NOMO-1 treated with DMSO at 0.1 percent for 48 hours (cell line): ENCODE results near the gene MCF2L2.
"Not testable (repeated sequence)": the region's sequence is repeated elsewhere in the genome, so short reads cannot be mapped to it uniquely, and the experiment has no call there.

Experiments
- DNase-seq: peaks from one replicate; lab custom pipeline; 2025; ENCODE audit not compliant: unreplicated experiment; lab: John Stamatoyannopoulos, UW

The MCF2L2 gene

GRCh38 chr3:183182073-183182472 is 246.3 kb downstream of the MCF2L2 start:
- no peak for DNase-seq

GRCh38 chr3:183181606-183182005 is 246.8 kb downstream of the MCF2L2 start:
- DNase-seq = no peak

GRCh38 chr3:183180784-183181295 is 247.6 kb downstream of the MCF2L2 start:
- no peak for DNase-seq

- no peak for DNase-seq
These were observed 248.2 kb downstream of the MCF2L2 start for GRCh38 chr3:183180110-183180783.

- not testable (repeated sequence) for DNase-seq
These were observed 248.9 kb downstream of the MCF2L2 start for GRCh38 chr3:183179550-183179908.

GRCh38 chr3:183178833-183179549 is 249.4 kb downstream of the MCF2L2 start:
- DNase-seq = peak; percentile 19

GRCh38 chr3:183178512-183178832 is 249.9 kb downstream of the MCF2L2 start:
- no peak for DNase-seq

- peak; percentile 33 for DNase-seq
These were observed 256.3 kb downstream of the MCF2L2 start for GRCh38 chr3:183172051-183172639.

- DNase-seq = not testable (repeated sequence)
These were observed 260.4 kb downstream of the MCF2L2 start for GRCh38 chr3:183167975-183168374.

GRCh38 chr3:183163563-183163962 is 264.9 kb downstream of the MCF2L2 start:
- DNase-seq = no peak

- peak; percentile 84 for DNase-seq
These were observed 266.7 kb downstream of the MCF2L2 start for GRCh38 chr3:183161552-183162336.

- DNase-seq = no peak
These were observed 267.8 kb downstream of the MCF2L2 start for GRCh38 chr3:183160616-183161015.

GRCh38 chr3:183159333-183159732 is 269.1 kb downstream of the MCF2L2 start:
- no peak for DNase-seq

- peak; percentile 20 for DNase-seq
These were observed 269.8 kb downstream of the MCF2L2 start for GRCh38 chr3:183158551-183159006.

- no peak for DNase-seq
These were observed 270.3 kb downstream of the MCF2L2 start for GRCh38 chr3:183158113-183158512.

- no peak for DNase-seq
These were observed 272.2 kb downstream of the MCF2L2 start for GRCh38 chr3:183156266-183156665.

GRCh38 chr3:183155499-183155898 is 272.9 kb downstream of the MCF2L2 start:
- DNase-seq = no peak

- no peak for DNase-seq
These were observed 275.0 kb downstream of the MCF2L2 start for GRCh38 chr3:183153210-183153950.

- peak; percentile 56 for DNase-seq
These were observed 276.5 kb downstream of the MCF2L2 start for GRCh38 chr3:183151821-183152351.

- DNase-seq = no peak
These were observed 277.3 kb downstream of the MCF2L2 start for GRCh38 chr3:183151086-183151485.
